GM23338 (cell line): ENCODE measurements around the gene USP37. TPM values are rescaled to one million over a fixed set of nuclear protein-coding genes. Genes with fewer than 3 reads are reported as not detected.

Experiments used
- ATAC-seq: fragments of 200-7000 bp; cut with Tn5 transposase; 3 replicates; pipeline ENCODE4 v1.9.1; 2020
- DNase-seq: peaks from one replicate; pipeline ENCODE4 v3.0.0-alpha.2; 2015; ENCODE audit warnings: low spot score
- H2AFZ ChIP-seq: fragments of 200-600 bp; sonication (generic); 2 replicates; pipeline ENCODE4 v1.8.0; 2016; ENCODE audit warnings: antibody characterized with exemption, mild to moderate bottlenecking, moderate library complexity
- H3F3A ChIP-seq: fragments of 200-600 bp; sonication (generic); replicated peaks from 2 replicates; pipeline ENCODE4 v1.8.0; 2017; ENCODE audit warnings: antibody characterized with exemption, mixed run types, low read depth
- H3K27ac ChIP-seq: fragments of 200-600 bp; sonication (generic); 2 replicates; pipeline ENCODE4 v1.6.1; 2016; ENCODE audit warnings: low read depth
- H3K27me3 ChIP-seq: fragments of 200-600 bp; sonication (generic); 2 replicates; pipeline ENCODE4 v1.8.0; 2016; ENCODE audit warnings: mild to moderate bottlenecking, mixed run types, moderate library complexity; ENCODE audit not compliant: insufficient read depth
- H3K36me3 ChIP-seq: fragments of 200-600 bp; sonication (generic); 2 replicates; pipeline ENCODE4 v1.8.0; 2016; ENCODE audit warnings: mild to moderate bottlenecking; ENCODE audit not compliant: insufficient read depth
- H3K4me1 ChIP-seq: fragments of 200-600 bp; sonication (generic); 2 replicates; pipeline ENCODE4 v1.8.0; 2016; ENCODE audit warnings: mild to moderate bottlenecking, moderate library complexity; ENCODE audit not compliant: insufficient read depth
- H3K4me2 ChIP-seq: fragments of 200-600 bp; sonication (generic); 2 replicates; pipeline ENCODE4 v1.7.1; 2017; ENCODE audit warnings: mixed run types
- H3K4me3 ChIP-seq: fragments of 200-600 bp; sonication (generic); 2 replicates; pipeline ENCODE4 v1.6.1; 2016; ENCODE audit warnings: mixed run types
- H3K79me2 ChIP-seq: fragments of 200-600 bp; sonication (generic); replicated peaks from 2 replicates; pipeline ENCODE4 v1.8.0; 2017; ENCODE audit warnings: mild to moderate bottlenecking; ENCODE audit not compliant: insufficient read depth
- H3K9me2 ChIP-seq: fragments of 200-600 bp; sonication (generic); 2 replicates; pipeline ENCODE4 v1.8.0; 2017; ENCODE audit not compliant: insufficient read depth
- H4K20me1 ChIP-seq: fragments of 200-600 bp; sonication (generic); replicated peaks from 2 replicates; pipeline ENCODE4 v1.8.0; 2017; ENCODE audit warnings: mild to moderate bottlenecking; ENCODE audit not compliant: insufficient read depth
- H3K27ac Mint-ChIP-seq: 2 replicates; pipeline ENCODE4 v1.8.0; 2020; ENCODE audit warnings: inconsistent platforms, mild to moderate bottlenecking, moderate library complexity, mixed read lengths
- H3K27me3 Mint-ChIP-seq: 3 replicates; pipeline ENCODE4 v1.8.0; 2022; ENCODE audit warnings: low read depth, mild to moderate bottlenecking, moderate library complexity, mixed read lengths, inconsistent platforms; ENCODE audit not compliant: insufficient read depth, poor library complexity
- H3K36me3 Mint-ChIP-seq: 3 replicates; pipeline ENCODE4 v1.8.0; 2021; ENCODE audit warnings: low read depth, mild to moderate bottlenecking, inconsistent platforms, moderate library complexity, mixed read lengths
- H3K4me1 Mint-ChIP-seq: 3 replicates; pipeline ENCODE4 v1.8.0; 2020; ENCODE audit warnings: mild to moderate bottlenecking, inconsistent platforms, mixed read lengths
- H3K4me3 Mint-ChIP-seq: 3 replicates; pipeline ENCODE4 v1.8.0; 2021; ENCODE audit warnings: moderate library complexity, mild to moderate bottlenecking, inconsistent platforms, mixed read lengths
- H3K9me3 Mint-ChIP-seq: 3 replicates; pipeline ENCODE4 v1.8.0; 2020; ENCODE audit warnings: moderate library complexity, mild to moderate bottlenecking, inconsistent platforms, mixed read lengths
- EZH2 ChIP-seq: fragments of 200-600 bp; sonication (generic); IDR thresholded peaks from one replicate; pipeline ENCODE4 v1.8.0; 2017; ENCODE audit warnings: antibody characterized with exemption, mild to moderate bottlenecking, low read depth; ENCODE audit not compliant: unreplicated experiment
- POLR2AphosphoS5 ChIP-seq: IDR thresholded peaks from 2 replicates; pipeline ENCODE4 v1.6.1; 2016; ENCODE audit warnings: antibody characterized with exemption, low read depth
- ZNF114 ChIP-seq: fragments of 250-450 bp; sonication (Bioruptor Pico); IDR thresholded peaks from 2 replicates; pipeline ENCODE4 v1.5.0; 2020; ENCODE audit warnings: mild to moderate bottlenecking, moderate library complexity
- polyA plus RNA-seq: library from polyadenylated mRNA; unstranded; fragments of >200 nt; fragmentation: Nextera tagmentation; extraction: Ambion mirVana; gene quantifications from 2 replicates; pipeline ENCODE4 v1.2.1, GENCODE V29; 2016
- total RNA-seq: library from RNA; depleted of rRNA; stranded (reverse); fragments of >200 nt; shearing (Covaris generic); gene quantifications from 2 replicates; pipeline ENCODE4 v1.2.3, GENCODE V29; 2014
- TF ChIP-seq, protein P1 (sequence below): fragments of 250-450 bp; sonication (Bioruptor Pico); IDR thresholded peaks from 2 replicates; pipeline ENCODE4 v1.5.0; 2020; ENCODE audit warnings: mild to moderate bottlenecking, moderate library complexity

The USP37 gene
- total and polyA plus RNA-seq, 2 experiments from 2014 or later: 8.2 to 21.0 TPM

DNA sequence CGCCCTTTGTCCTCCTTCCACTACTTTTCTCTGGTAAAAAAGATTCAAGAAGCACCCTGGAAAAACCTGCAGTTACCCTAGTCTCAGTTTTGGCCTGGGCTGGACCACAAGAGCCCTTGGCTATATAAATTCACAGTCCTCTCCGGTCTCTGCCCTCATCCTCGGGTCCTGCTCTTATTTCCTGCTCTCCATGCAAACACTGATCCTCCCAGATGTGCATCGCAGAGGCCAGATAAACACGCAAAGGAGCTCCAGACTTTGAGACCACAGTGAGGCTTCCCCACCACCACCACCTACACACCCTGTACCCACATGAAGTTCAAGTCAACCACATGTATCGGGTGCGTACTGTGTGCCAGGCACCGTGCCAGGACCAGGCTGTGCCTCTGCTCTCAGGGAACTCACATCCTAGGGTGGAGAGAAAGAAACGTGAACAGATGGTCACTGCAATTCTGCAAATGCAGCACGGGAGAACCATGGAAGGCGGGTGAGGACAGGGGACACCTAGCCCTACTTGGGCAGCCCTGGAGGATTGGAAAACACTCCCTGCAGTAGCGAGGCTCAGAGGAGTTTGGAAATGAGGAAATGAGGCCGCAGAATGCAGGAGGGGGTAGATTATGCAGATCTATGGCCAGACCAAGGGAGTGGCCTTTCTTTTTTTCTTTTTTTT is 161.1 kb downstream of the USP37 start:
- H3K27ac Mint-ChIP-seq: peak overlapping the region; percentile 58
- Histone ChIP-seq H3K79me2 (no peaks in the 10 kb centered on the region), H4K20me1 (no peaks in the 10 kb centered on the region), H3K4me1 (peaks cover 27% of the 10 kb centered on the region), H3K36me3 (no peaks in the 10 kb centered on the region), H3K9me2 (no peaks in the 10 kb centered on the region), H2AFZ (peak overlapping the region; percentile 95), H3K27me3 (no peaks in the 10 kb centered on the region), H3F3A (peaks cover 17% of the 10 kb centered on the region), H3K27ac (peak overlapping the region; percentile 89; the same call in 1 of the 2 replicates), H3K4me2 (peak overlapping the region; percentile 90), H3K4me3 (peak overlapping the region; percentile 61)
- H3K4me3 Mint-ChIP-seq: peak overlapping the region; percentile 68
- no peak for DNase-seq
- ATAC-seq: peak; percentile 10
- peaks cover 22% of the 10 kb centered on the region for H3K4me1 Mint-ChIP-seq
- H3K36me3 Mint-ChIP-seq: peaks cover 12% of the 10 kb centered on the region
- TF ChIP-seq ZNF114 (CRISPR knock-in tag) (no peak), EZH2 (no peak), POLR2AphosphoS5 (0 out of 2 replicates have a peak, but pooled peaks have one; percentile 29)
- TF ChIP-seq, protein P1, sequence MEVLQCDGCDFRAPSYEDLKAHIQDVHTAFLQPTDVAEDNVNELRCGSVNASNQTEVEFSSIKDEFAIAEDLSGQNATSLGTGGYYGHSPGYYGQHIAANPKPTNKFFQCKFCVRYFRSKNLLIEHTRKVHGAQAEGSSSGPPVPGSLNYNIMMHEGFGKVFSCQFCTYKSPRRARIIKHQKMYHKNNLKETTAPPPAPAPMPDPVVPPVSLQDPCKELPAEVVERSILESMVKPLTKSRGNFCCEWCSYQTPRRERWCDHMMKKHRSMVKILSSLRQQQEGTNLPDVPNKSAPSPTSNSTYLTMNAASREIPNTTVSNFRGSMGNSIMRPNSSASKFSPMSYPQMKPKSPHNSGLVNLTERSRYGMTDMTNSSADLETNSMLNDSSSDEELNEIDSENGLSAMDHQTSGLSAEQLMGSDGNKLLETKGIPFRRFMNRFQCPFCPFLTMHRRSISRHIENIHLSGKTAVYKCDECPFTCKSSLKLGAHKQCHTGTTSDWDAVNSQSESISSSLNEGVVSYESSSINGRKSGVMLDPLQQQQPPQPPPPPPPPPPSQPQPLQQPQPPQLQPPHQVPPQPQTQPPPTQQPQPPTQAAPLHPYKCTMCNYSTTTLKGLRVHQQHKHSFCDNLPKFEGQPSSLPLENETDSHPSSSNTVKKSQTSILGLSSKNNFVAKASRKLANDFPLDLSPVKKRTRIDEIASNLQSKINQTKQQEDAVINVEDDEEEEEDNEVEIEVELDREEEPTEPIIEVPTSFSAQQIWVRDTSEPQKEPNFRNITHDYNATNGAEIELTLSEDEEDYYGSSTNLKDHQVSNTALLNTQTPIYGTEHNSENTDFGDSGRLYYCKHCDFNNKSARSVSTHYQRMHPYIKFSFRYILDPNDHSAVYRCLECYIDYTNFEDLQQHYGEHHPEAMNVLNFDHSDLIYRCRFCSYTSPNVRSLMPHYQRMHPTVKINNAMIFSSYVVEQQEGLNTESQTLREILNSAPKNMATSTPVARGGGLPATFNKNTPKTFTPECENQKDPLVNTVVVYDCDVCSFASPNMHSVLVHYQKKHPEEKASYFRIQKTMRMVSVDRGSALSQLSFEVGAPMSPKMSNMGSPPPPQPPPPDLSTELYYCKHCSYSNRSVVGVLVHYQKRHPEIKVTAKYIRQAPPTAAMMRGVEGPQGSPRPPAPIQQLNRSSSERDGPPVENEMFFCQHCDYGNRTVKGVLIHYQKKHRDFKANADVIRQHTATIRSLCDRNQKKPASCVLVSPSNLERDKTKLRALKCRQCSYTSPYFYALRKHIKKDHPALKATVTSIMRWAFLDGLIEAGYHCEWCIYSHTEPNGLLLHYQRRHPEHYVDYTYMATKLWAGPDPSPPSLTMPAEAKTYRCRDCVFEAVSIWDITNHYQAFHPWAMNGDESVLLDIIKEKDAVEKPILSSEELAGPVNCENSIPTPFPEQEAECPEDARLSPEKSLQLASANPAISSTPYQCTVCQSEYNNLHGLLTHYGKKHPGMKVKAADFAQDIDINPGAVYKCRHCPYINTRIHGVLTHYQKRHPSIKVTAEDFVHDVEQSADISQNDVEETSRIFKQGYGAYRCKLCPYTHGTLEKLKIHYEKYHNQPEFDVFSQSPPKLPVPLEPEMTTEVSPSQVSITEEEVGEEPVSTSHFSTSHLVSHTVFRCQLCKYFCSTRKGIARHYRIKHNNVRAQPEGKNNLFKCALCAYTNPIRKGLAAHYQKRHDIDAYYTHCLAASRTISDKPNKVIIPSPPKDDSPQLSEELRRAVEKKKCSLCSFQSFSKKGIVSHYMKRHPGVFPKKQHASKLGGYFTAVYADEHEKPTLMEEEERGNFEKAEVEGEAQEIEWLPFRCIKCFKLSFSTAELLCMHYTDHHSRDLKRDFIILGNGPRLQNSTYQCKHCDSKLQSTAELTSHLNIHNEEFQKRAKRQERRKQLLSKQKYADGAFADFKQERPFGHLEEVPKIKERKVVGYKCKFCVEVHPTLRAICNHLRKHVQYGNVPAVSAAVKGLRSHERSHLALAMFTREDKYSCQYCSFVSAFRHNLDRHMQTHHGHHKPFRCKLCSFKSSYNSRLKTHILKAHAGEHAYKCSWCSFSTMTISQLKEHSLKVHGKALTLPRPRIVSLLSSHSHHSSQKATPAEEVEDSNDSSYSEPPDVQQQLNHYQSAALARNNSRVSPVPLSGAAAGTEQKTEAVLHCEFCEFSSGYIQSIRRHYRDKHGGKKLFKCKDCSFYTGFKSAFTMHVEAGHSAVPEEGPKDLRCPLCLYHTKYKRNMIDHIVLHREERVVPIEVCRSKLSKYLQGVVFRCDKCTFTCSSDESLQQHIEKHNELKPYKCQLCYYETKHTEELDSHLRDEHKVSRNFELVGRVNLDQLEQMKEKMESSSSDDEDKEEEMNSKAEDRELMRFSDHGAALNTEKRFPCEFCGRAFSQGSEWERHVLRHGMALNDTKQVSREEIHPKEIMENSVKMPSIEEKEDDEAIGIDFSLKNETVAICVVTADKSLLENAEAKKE (CRISPR knock-in tag): no peak
- no peaks in the 10 kb centered on the region for H3K9me3 Mint-ChIP-seq
- peaks cover 7% of the 10 kb centered on the region for H3K27me3 Mint-ChIP-seq
